ENCODE measurements around the gene DLG2. TPM values are rescaled to one million over a fixed set of nuclear protein-coding genes. Genes with fewer than 3 reads are reported as not detected.

The DLG2 gene
- total and polyA plus RNA-seq, 2 of the 4 experiments (the other 2 are of a cell fraction): 0.31 to 0.36 TPM

GRCh38 chr11:83441601-83442000 is 2185.5 kb downstream of the DLG2 start:
- H3K56ac ChIP-seq (ENCODE audit: extremely low read depth, insufficient read depth, low read length): no peak overlapping the region
- H2BK120ac ChIP-seq (ENCODE audit: low read depth, low read length): no peak overlapping the region
- dilution Hi-C loops (cut with HindIII; ENCODE audit: low sequenced_read_pairs, unreplicated experiment) (no loop called here), intact Hi-C loops (cut with micrococcal nuclease) (no loop called here), in situ Hi-C loops (cut with MboI; ENCODE audit: low sequenced_read_pairs) (no loop called here)
- TF ChIP-seq MAZ (IDR thresholded peaks at IDR 0.05; ENCODE audit: borderline replicate concordance, low read depth, low read length) (no peak), RFX5 (IDR thresholded peaks at IDR 0.05; ENCODE audit: low read depth, low read length) (no peak), NFE2L2 (IDR thresholded peaks at IDR 0.05; ENCODE audit: low read depth, low read length) (no peak), MAFK (IDR thresholded peaks at IDR 0.05; ENCODE audit: low read depth, low read length) (peak; percentile 54), RAD21 (IDR thresholded peaks at IDR 0.05; ENCODE audit: low read length) (no peak), BHLHE40 (IDR thresholded peaks at IDR 0.05; ENCODE audit: low read depth, low read length) (no peak), CHD1 (IDR thresholded peaks at IDR 0.05; ENCODE audit: low read depth, low read length) (no peak)
- no peak overlapping the region for H2BK5ac ChIP-seq (ENCODE audit: low read depth, low read length, poor library complexity, severe bottlenecking)
- H3K27ac ChIP-seq (ENCODE audit: insufficient read depth, low read length): no peak overlapping the region
- no peak overlapping the region for H4K5ac ChIP-seq (ENCODE audit: low read depth, low read length)
- H3K4ac ChIP-seq (ENCODE audit: low read depth, low read length): no peak overlapping the region
- ATAC-seq (ENCODE audit: low read depth) (no peak), DNase-seq (no peak)
- no peaks in the 10 kb centered on the region for H3K4me1 ChIP-seq (ENCODE audit: control insufficient read depth, insufficient read depth, low read length)
- no peaks in the 10 kb centered on the region for H3K36me3 ChIP-seq (ENCODE audit: control insufficient read depth, insufficient read depth, low read length)
- H3K14ac ChIP-seq (replicated peaks; ENCODE audit: low read depth, low read length): no peak overlapping the region
- H3K27me3 ChIP-seq (ENCODE audit: control insufficient read depth, insufficient read depth, low read length): no peaks in the 10 kb centered on the region
- ChIA-PET CTCF (no interaction called here), POLR2A (ENCODE audit: unreplicated experiment) (no interaction called here)
- no peak overlapping the region for H2BK15ac ChIP-seq (ENCODE audit: low read depth, low read length)
- no peak overlapping the region for H3K18ac ChIP-seq (ENCODE audit: low read depth, low read length)
- H2AK5ac ChIP-seq (ENCODE audit: low read depth, low read length): no peak overlapping the region
- BruUV-seq (replicated peaks): no TSS peak
- no peak overlapping the region for H3K4me2 ChIP-seq (ENCODE audit: low read depth, low read length)
- no peak overlapping the region for H4K91ac ChIP-seq (ENCODE audit: insufficient read depth, low read depth, low read length)
- no peak overlapping the region for H3K4me3 ChIP-seq (ENCODE audit: insufficient read depth, low read depth, low read length)
- no CpG with 5 or more reads among the region's 2 CpGs for WGBS, 2 experiments (ENCODE audit: extremely low coverage in 2 of 2, insufficient read length in 1 of 2)
- H4K20me1 ChIP-seq (ENCODE audit: insufficient read depth, low read length): no peaks in the 10 kb centered on the region
- no peak overlapping the region for H3K9ac ChIP-seq (ENCODE audit: low read depth, low read length)
- H3K9me1 ChIP-seq (ENCODE audit: insufficient read depth, low read length): no peaks in the 10 kb centered on the region
- H2BK20ac ChIP-seq (ENCODE audit: low read depth, low read length): no peak overlapping the region
- no peak overlapping the region for H2AK9ac ChIP-seq (replicated peaks; ENCODE audit: low read depth, low read length, poor library complexity)
- no peak overlapping the region for H2AFZ ChIP-seq (replicated peaks; ENCODE audit: low read length, poor library complexity)
- no peaks in the 10 kb centered on the region for H3K9me3 ChIP-seq (ENCODE audit: control insufficient read depth, insufficient read depth, low read length)
- no peaks in the 10 kb centered on the region for H3K79me1 ChIP-seq (ENCODE audit: low read depth in 1 of 2, low read length in 2 of 2)
- H3K23ac ChIP-seq (ENCODE audit: low read depth, low read length): no peak overlapping the region
- no peak overlapping the region for H4K8ac ChIP-seq (ENCODE audit: low read depth in 2 of 2, low read length in 2 of 2)

Data from IMR-90 (cell line).